Left colon (tissue), 2 donors: ENCODE results near the gene CACNB2. TPM values are rescaled to one million over a fixed set of nuclear protein-coding genes. Genes with fewer than 3 reads are reported as not detected.

Experiments
- ATAC-seq: fragments of 200-7000 bp; cut with Tn5 transposase; one replicate; pipeline ENCODE4 v1.9.1; 2020; ENCODE audit warnings: mild to moderate bottlenecking, moderate library complexity
- DNase-seq, 2 donors: peaks; one replicate each; pipeline ENCODE4 v3.0.0-alpha.2; 2020
- intact Hi-C, 2 donors: fragments of 100-400 bp; cut with DNase I in 1 of 2; cut with micrococcal nuclease in 1 of 2; formaldehyde crosslinking; loops; one replicate each; pipeline versions ENCODE4 v1.11.2 to v1.14.0; 2022; cut with DNase I, micrococcal nuclease
- total RNA-seq, 2 donors: library from RNA; stranded (reverse); fragmentation: NEBNext Ultra II Directional; extraction: Animal tissue kit (Norgen Biotek cat#: 25700); gene quantifications; one replicate each; pipeline ENCODE4 v1.2.1, GENCODE V29; 2021
- donor health status: DM: no; HTN: no; CAD: no.
- donor health status: DM: yes; HTN: yes; CAD: no.

CACNB2 gene
- total RNA-seq, 2 donors from 2014 or later, result 13.3 to 17.9 TPM

DNA sequence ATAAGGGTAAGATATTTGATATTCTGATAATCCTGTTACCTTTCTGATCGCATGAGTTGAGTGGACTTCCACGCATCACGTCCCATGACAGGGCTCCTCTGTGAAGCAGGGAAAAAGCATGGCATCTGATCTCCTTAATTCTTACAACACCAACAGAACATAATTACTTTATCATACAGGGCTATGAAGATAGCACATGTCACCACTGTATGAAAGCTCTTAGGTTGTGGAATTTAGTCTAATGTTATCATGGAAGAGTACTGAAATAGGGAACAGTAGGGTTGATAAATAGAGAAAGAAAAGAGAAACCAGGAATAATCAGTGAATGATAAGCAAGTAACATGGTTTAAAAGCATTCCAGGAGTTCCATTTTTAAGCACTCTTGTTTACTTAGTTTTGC, 212.0 kb downstream of the CACNB2 start:
- ATAC-seq, result no peak
- intact Hi-C loops, result no loop called here

DNA sequence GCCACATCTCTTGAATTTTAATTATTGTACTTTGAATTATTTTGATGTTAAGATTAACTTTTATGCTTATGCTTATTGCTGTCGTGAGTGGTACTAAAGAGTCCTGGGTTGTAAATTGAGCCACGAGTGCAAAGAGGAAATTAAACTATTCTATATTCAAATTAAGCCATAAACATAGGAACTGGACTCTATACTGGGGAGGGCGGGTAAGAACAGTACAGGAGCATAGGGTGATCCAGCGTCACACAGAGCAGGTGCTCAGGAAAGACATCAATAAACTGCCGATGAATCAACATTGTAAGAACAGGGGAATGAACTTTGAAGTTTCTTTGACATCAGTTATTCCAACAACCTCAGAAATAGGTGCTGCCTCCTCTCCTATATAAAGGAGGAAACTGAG, 219.6 kb downstream of the CACNB2 start:
- DNase-seq (peak; percentile 48 to 77), ATAC-seq (peak; percentile 98)
- intact Hi-C loops, result no loop called here

More for the DNA sequence above, 212.0 kb downstream of the CACNB2 start:
- DNase-seq, result no peak

DNA sequence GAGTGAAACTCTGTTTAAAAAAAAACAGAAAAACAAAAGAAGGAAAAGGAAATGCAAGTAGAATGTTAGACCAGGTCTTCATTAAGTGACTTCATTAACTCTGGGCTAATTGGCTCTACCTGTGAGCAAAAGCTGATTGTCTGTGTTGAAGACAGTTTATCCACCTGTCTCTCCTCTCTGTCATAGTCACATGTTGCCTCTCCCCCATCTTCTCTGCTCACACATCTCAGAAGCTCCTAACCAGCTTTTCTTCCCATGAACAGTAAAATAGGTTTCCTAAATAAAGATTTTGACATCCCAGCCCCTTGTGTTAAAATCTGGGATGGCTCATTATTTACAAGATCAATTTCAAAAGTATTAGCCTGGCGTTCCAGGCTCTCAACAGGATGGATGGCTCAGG, 222.7 kb downstream of the CACNB2 start:
- DNase-seq (no peak), ATAC-seq (no peak)
- intact Hi-C loops, result no loop called here

DNA sequence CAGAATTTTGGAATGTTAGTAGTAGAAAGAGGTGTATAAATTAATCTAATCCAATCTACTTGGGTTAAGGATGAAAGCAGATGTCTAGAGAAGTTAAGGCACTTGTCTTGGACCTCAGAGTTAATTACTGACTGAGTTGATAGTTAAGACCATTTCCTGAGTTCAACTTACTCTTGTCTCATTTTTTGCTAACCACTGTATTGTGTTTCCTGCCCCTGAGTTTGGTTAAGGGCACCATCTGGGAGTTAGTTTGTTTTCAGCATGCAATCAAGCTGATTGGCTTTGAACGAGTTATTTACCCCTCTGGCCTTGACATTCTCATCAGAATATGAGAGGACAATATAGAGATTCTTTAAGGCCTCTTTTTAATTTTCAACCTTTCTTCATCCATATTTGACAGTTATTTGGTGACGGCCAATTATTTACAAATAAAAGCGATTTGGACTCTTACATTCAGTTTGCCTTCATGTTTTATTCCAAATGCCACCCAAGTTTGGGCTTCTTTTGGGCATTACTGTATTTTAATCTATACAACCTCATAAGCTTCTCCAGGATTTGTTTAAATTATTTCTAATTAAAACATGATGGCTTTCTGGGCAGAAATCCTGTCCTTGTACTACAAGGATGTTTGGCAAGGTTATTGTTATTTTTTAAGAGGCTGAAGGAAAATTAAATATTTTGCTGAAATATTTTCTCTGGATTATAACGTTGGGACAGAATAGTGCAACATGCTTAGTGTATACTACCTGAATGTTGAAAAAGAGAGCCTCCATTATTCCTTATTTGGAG, 225.0 kb downstream of the CACNB2 start:
- DNase-seq, result no peak
- ATAC-seq, result no peak
- intact Hi-C loops, result no loop called here

DNA sequence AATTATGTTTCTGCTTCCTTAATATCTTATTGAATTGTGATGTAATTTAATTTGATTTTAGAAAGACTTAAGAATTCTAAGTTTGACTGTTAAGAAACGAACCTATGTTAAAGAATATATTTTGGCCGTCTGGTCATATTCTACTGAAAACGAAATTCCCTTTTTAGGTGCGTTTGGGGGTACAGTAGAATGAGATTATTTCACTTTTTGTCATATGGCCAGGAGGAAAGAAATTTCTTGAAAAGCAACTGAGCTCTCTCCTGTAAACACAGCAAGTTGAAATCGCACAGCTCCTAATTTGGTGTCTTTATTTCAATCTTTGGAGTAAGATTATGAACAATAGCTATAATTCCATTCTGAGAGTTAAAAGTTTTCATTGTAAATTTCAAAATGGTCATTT, 227.6 kb downstream of the CACNB2 start:
- intact Hi-C loops, result no loop called here
- DNase-seq (no peak), ATAC-seq (no peak)

DNA sequence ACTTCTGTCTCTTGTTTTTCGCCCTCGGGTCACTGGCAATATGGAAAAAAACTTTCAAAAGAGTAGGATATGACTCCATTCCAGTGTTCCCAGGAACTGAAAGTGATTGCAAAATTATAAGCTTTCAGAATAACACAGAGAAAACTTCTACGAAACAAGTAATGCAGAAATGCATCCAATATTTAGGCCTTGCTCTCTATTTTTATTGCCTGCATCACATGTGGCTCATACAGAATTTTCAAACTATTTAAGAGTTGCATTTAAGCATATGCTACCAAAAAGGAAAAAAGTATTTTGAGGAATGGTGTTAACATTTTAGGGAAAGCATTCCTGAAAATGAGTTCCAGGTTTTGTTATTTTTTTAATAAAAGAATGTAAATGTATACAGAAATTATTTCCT, 228.0 kb downstream of the CACNB2 start:
- intact Hi-C loops, result no loop called here
- ATAC-seq (no peak), DNase-seq (no peak)

DNA sequence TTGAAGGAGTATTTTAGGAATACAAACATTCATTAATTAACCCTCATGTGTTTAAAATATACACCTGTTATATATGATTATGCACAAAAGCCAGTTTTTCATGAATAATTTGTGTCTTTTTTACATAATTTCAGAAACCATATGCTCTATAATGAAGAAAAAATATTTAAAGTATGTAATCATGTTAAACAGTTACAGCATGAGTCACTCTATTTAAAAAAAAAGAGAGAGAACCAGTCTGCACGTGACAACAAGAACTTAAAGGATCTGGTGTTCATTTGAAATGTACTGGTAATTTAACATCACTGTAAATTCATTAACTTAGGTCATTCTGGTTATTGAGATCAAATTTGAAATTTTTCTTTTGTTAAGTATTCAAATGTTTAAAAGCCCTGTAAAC, 228.5 kb downstream of the CACNB2 start:
- ATAC-seq (no peak), DNase-seq (no peak)
- intact Hi-C loops, result no loop called here

DNA sequence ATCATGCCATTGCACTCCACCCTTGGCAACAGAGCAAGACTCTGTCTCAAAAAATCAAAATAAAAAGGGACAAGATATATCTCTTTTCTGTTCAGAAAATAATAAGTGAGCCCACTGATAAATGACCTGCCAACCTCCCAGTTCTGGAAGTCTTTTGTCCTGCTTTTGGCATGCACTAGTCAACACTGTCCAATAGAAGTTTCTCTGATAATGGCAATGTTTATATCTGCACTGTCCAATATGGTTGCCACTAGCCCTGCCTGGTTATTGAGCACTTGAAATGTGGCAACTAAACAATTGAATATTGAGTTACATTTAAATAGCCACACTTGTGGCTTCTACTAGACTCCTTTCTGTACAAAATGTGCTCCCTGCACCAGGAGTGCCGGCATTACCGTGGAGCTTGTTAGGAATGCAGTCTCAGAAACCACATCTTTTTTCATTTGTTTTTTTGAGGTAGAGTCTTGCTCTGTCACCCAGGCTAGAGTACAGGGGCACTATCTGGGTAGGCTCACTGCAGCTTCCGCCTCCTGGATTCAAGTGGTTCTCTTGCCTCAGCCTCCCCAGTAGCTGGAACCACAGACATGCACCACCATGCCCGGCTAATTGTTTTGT, 229.7 kb downstream of the CACNB2 start:
- no peak for DNase-seq
- no peak for ATAC-seq
- intact Hi-C loops, result no loop called here

DNA sequence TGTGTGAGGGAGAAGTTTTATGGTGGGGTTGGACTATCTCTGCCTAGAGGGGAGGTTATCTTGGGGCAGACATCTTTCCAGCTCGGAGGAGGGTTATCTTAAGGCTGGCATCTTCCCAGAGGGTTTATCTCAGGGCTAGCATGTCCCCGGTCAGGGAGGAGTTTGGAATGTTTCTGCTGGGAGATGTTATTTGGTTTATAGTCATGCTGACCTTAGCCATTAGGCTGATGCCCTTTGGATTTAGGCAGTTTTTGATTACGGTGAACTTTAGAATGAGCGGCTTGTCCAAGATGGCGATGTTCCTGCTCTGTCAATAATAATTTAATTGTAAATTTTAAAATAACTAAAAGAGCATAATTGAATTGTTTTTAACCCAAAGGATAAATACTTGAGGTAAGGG, 236.4 kb downstream of the CACNB2 start:
- intact Hi-C loops, result no loop called here
- ATAC-seq (no peak), DNase-seq (no peak)

DNA sequence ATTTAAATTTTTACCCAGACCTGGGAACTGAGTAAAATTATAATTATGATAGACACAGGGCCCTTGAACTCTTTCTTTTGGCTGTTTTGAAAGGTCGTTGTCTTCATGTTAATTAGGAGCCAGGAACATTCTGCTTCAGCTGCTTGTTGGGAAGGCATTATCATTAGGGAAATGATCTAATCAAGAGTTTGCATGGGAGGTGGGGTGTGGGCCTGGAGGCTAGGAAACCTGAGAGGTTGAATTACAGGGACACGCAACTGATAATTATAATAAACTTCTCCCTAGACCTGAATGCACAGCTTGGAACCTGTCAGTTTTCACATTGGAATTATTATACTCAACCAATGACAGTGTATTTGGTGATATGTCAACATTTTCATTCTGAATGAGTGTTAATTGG, 237.7 kb downstream of the CACNB2 start:
- intact Hi-C loops, result no loop called here
- DNase-seq (no peak), ATAC-seq (no peak)

DNA sequence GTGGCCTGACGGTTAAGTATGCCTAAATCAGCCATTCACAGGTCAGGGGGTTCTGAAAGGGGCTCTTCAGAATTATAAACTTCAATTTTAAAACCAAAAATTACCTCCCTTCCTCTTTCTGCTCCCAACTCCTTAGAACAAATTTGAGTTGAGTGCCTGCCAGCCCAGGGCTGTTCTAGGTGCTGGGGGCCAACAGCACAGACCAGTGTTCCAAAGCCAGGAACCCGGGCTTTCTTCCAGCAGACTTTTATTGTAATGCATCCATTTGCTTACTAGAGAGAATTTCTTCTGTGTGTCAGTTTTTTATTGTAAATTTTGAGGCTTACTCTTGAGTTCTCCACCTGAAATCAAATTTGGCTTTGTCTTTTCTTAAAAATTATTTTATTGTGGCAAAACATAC, 238.5 kb downstream of the CACNB2 start:
- no peak for DNase-seq
- ATAC-seq, result no peak
- intact Hi-C loops, result no loop called here

DNA sequence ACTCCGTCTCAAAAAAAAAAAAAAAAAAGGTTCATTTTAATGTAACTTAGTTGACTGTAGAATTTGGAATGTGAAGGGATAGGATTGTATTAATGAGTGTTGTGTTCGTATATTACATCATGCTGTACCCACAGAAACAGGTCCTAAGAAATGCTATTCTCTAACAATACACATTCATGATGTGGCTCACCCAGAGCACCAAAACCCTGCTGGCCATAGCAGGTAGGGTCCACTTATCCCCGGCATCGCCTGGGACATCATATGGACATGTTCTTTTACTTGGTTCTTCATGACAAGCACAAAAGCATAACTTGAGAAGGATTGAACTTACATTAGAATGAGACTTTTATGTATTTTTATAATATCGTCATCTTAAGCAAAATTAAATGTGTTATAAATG, 241.5 kb downstream of the CACNB2 start:
- DNase-seq (no peak), ATAC-seq (no peak)
- intact Hi-C loops, result no loop called here

DNA sequence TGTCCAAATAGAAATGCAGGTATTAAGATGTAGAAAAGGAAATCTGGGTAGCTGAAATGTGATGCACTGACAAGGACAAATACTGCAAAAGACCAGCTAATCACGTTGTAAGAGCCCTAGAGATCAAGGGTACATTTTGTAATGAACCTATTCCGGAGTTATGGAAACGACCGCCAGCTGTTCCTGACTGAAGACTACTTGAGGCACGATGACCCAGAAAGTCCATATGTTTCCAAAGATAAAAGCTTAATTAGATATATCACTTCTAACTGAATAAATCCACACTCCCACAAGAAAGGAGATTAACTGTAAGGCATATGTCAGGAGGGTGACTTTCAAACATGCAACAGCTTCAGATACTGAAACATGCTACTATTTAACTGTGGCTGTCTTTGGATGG, 257.7 kb downstream of the CACNB2 start:
- no peak for DNase-seq
- intact Hi-C loops, result no loop called here
- no peak for ATAC-seq

DNA sequence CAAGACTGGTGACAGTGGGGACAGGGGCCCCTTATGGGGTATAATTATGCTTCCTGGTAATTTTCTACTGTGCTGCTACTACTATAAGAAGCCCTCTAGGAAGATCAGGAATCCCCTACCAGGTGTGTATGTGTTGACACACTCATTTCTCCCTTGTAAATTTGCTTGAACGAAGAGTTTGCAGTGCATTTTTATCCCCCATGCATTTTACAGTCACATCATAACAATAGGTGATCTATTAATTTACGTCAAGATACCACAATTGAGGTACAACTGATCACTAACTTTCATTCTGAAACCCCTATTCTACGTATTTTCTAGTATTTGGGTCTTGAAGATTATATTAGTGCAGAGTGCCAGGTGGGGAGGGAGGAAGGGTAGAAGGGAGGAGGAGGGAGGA, 258.9 kb downstream of the CACNB2 start:
- intact Hi-C loops, result no loop called here
- peak; percentile 17 for ATAC-seq
- DNase-seq, result no peak

DNA sequence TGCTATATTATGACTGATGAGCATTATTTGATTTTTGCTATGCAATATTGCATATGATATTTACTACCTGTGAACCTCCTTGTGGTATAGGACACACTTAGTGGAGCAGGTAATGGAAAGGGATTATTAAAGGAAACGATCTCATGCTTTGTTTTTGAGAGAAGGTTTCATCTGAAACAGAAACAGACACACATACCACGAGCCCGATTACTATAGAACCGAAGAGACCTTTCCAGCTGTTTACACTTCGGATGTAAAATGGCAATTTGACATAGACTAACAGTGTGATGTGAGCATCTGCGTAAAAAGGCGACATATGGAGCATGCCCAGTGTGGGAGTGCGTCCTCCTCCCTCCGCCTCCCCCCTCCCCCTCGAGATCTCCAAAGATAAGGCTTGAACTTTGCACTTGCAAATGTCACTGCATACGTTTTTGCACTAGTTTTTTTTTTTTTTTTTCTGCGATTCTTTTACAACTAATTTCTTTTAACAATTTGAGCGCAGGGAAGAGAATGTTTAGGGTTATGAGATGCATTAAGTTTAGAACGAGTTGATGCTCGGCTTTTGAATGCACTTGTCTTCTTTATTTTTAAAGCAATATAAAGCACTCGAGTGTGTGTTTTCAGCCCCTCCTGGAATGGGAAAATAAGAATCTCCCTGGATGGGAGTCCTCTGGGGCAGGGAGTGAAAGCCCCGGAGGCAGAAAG, 260.1 kb downstream of the CACNB2 start:
- DNase-seq (peak; percentile 86 to 89), ATAC-seq (peak; percentile 96)
- intact Hi-C loops, result no loop called here

DNA sequence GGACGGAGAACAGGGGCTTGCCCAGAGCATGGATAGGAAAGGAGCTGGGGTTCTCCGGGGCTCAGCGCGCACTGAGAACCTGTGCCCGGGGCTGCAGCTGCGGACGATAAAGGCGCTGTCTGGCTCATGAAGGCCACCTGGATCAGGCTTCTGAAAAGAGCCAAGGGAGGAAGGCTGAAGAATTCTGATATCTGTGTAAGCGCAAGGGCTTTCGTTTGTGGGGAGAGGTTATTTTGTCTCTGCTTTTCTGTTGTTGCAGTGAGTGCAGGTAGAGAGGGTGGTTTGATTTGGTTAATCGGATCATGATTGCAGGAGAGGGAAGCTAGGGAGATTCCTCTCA, 260.7 kb downstream of the CACNB2 start:
- DNase-seq (peak in 1 of 2 donors; percentile 49), ATAC-seq (peak; percentile 66)
- intact Hi-C loops, result no loop called here

DNA sequence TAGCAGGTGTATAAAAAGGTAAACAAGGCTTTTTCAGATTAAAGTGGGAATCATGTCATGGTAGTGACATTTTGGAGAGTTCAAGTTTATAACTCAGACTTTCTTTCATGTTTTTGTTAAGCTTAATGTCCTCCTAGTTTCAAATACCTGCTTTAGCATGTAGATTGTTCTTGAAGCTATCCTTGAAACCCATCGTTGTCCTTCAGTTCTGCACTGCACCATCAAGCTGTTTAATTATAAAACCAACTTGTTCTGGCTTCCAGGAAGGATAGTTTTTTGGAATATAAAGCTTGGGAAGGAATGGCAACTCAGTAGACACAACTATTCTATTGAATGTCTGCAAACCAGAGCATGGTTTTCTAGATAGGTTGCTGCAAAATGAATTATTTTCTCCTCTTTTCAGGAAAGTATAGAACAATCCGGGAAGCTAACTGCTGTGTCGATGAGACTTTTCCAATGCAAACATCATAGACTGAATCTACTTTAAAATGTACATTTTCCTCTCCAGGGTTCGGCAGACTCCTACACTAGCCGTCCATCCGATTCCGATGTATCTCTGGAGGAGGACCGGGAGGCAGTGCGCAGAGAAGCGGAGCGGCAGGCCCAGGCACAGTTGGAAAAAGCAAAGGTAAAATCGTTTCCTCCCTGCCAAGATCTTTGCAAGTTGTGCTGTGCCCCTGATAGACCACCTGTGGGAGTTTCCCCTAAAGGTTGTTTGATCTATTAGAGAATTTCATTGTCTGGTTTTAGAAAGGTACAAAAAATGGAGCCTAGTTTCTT, 261.4 kb downstream of the CACNB2 start:
- DNase-seq (peak in 1 of 2 donors; percentile 20), ATAC-seq (peak; percentile 17)
- intact Hi-C loops, result no loop called here

DNA sequence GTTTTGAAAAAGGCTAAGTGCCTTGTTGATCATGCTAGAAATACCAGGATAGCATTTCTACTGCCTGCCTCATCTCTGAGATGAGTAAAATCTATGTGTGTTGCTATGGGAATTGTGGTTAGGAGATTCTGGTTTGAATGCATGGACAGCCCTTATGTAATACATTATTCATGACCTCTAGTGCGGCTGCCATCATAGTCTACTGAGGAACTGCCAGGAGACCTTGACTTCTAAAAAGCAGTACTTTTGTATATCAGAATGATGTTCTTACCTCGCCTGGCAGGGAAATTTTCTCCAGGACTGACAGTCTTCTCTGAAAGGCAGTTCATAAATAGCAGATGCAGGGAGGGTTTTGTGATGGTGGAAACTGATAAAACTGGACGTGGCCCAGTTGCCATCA, 262.6 kb downstream of the CACNB2 start:
- no peak for ATAC-seq
- no peak for DNase-seq
- intact Hi-C loops, result no loop called here

DNA sequence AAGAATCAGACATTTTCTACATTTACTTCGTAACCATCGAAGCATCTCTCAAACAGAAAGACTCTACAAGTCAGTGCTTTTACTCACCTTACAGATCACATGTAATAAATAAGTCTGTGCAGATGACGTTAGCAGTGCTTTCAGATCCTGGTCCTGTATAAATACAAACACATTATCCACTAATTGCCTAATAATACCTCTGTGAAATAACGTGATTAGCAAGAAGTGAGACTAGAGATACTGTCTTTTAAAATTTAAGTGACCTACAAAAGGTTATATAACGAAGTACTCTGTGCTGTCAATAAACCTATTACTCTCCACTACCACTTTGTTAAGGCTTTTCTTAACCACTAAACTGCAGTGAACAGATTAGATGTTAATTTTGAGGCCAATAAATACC, 264.3 kb downstream of the CACNB2 start:
- ATAC-seq (no peak), DNase-seq (no peak)
- intact Hi-C loops, result no loop called here

DNA sequence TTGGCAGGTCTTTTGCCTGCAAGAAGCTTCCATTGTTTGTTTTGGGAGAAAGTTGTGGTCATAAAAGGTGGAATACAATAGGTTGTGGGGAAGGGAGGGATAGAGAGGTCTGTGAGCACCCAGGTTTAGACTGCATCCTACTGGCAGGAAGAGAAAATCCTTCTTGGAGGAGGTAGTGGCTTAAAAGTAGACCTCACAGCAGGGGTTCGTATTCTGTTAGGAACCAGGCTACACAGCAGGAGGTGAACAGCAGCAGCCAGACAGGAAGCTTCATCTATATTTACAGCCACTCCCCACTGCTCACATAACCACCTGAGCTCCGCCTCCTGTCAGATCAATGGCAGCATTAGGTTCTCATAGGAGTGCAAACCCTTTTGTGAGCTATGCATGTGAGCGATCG, 265.9 kb downstream of the CACNB2 start:
- intact Hi-C loops, result no loop called here
- DNase-seq, result peak in 1 of 2 donors; percentile 12
- peak; percentile 64 for ATAC-seq
